ENCODE results near the gene LZTR1. TPM values are rescaled to one million over a fixed set of nuclear protein-coding genes. Genes with fewer than 3 reads are reported as not detected.

Gene LZTR1
- total and polyA plus RNA-seq, 2 of the 4 experiments (the other 2 are of a cell fraction): 22.8 to 41.3 TPM

GRCh38 chr22:21034989-21035388, 52.9 kb downstream of the LZTR1 start:
- Histone ChIP-seq H3K9me1 (ENCODE audit: insufficient read depth, low read length) (no peaks in the 10 kb centered on the region), H3K9me3 (ENCODE audit: control insufficient read depth, insufficient read depth, low read length) (no peaks in the 10 kb centered on the region), H2BK15ac (ENCODE audit: low read depth, low read length) (no peak overlapping the region), H2BK5ac (ENCODE audit: low read depth, low read length, poor library complexity, severe bottlenecking) (no peak overlapping the region), H3K9ac (ENCODE audit: low read depth, low read length) (no peak overlapping the region), H2BK120ac (ENCODE audit: low read depth, low read length) (no peak overlapping the region), H3K56ac (ENCODE audit: extremely low read depth, insufficient read depth, low read length) (no peak overlapping the region), H4K20me1 (ENCODE audit: insufficient read depth, low read length) (no peaks in the 10 kb centered on the region), H3K4me2 (ENCODE audit: low read depth, low read length) (no peak overlapping the region), H3K18ac (ENCODE audit: low read depth, low read length) (no peak overlapping the region), H2AFZ (replicated peaks; ENCODE audit: low read length, poor library complexity) (no peak overlapping the region), H3K4ac (ENCODE audit: low read depth, low read length) (no peak overlapping the region), H3K4me1 (ENCODE audit: control insufficient read depth, insufficient read depth, low read length) (peaks cover 5% of the 10 kb centered on the region; the same call in 1 of the 2 replicates), H3K14ac (replicated peaks; ENCODE audit: low read depth, low read length) (no peak overlapping the region), H4K5ac (ENCODE audit: low read depth, low read length) (no peak overlapping the region), H3K79me1 (ENCODE audit: low read depth in 1 of 2, low read length in 2 of 2) (no peaks in the 10 kb centered on the region), H2AK9ac (replicated peaks; ENCODE audit: low read depth, low read length, poor library complexity) (no peak overlapping the region), H3K4me3 (ENCODE audit: insufficient read depth, low read depth, low read length) (no peak overlapping the region), H2BK20ac (ENCODE audit: low read depth, low read length) (no peak overlapping the region), H2AK5ac (ENCODE audit: low read depth, low read length) (no peak overlapping the region), H4K91ac (ENCODE audit: insufficient read depth, low read depth, low read length) (no peak overlapping the region), H3K36me3 (ENCODE audit: control insufficient read depth, insufficient read depth, low read length) (no peaks in the 10 kb centered on the region), H3K27ac (ENCODE audit: insufficient read depth, low read length) (no peak overlapping the region), H4K8ac (ENCODE audit: low read depth in 2 of 2, low read length in 2 of 2) (no peak overlapping the region), H3K23ac (ENCODE audit: low read depth, low read length) (no peak overlapping the region), H3K27me3 (ENCODE audit: control insufficient read depth, insufficient read depth, low read length) (peaks cover 30% of the 10 kb centered on the region)
- dilution Hi-C loops (cut with HindIII; ENCODE audit: low sequenced_read_pairs, unreplicated experiment): no loop called here
- POLR2A ChIA-PET (ENCODE audit: unreplicated experiment): no interaction called here
- CTCF ChIA-PET: no interaction called here
- intact Hi-C loops (cut with micrococcal nuclease): no loop called here
- no CpG with 5 or more reads among the region's 3 CpGs for WGBS, 2 experiments (ENCODE audit: extremely low coverage in 2 of 2, insufficient read length in 1 of 2)
- BruUV-seq (replicated peaks): no TSS peak
- DNase-seq: no peak
- ATAC-seq (ENCODE audit: low read depth): no peak
- TF ChIP-seq CTCF (conservative IDR thresholded peaks at IDR 0.05; ENCODE audit: low read depth, low read length) (no peak), MXI1 (IDR thresholded peaks at IDR 0.05; ENCODE audit: borderline replicate concordance, low read depth, low read length) (no peak), MAFK (IDR thresholded peaks at IDR 0.05; ENCODE audit: low read depth, low read length) (no peak), NFE2L2 (IDR thresholded peaks at IDR 0.05; ENCODE audit: low read depth, low read length) (no peak), RCOR1 (IDR thresholded peaks at IDR 0.05; ENCODE audit: insufficient replicate concordance, low read length) (no peak), CEBPB (IDR thresholded peaks at IDR 0.05; ENCODE audit: low read depth, low read length) (no peak), RFX5 (IDR thresholded peaks at IDR 0.05; ENCODE audit: low read depth, low read length) (no peak), BHLHE40 (IDR thresholded peaks at IDR 0.05; ENCODE audit: low read depth, low read length) (no peak), USF2 (IDR thresholded peaks at IDR 0.05; ENCODE audit: low read depth, low read length) (no peak), FOS (IDR thresholded peaks at IDR 0.05; ENCODE audit: low read depth, low read length) (no peak), RAD21 (IDR thresholded peaks at IDR 0.05; ENCODE audit: low read length) (no peak), POLR2A (IDR thresholded peaks at IDR 0.05; ENCODE audit: low read depth, low read length) (no peak), CHD1 (IDR thresholded peaks at IDR 0.05; ENCODE audit: low read depth, low read length) (no peak), SMC3 (IDR thresholded peaks at IDR 0.05; ENCODE audit: low read depth, low read length) (no peak), ELK1 (IDR thresholded peaks at IDR 0.05; ENCODE audit: borderline replicate concordance, low read depth, low read length) (no peak), MAZ (IDR thresholded peaks at IDR 0.05; ENCODE audit: borderline replicate concordance, low read depth, low read length) (no peak)
- in situ Hi-C loops (cut with MboI; ENCODE audit: low sequenced_read_pairs): no loop called here
